GM12878 (cell line): ENCODE data around the gene ADIPOQ. TPM values are rescaled to one million over a fixed set of nuclear protein-coding genes. Genes with fewer than 3 reads are reported as not detected.

Experiments
- ATAC-seq: fragments of 200-7000 bp; cut with Tn5 transposase; 3 replicates; pipeline ENCODE4 v1.9.1; 2020; ENCODE audit warnings: mild to moderate bottlenecking, moderate library complexity
- BruUV-seq: library from RNA; stranded (reverse); fragments of 400-500 nt; replicated peaks from 2 replicates; lab custom pipeline; 2021; lab: Mats Ljungman, UMichigan
- CTCF ChIA-PET: fragments of 300-600 bp; sonication (Branson Sonifier 250); formaldehyde crosslinking; extraction: SDS; loops from one replicate; lab custom pipeline; 2021; ENCODE audit warnings: inconsistent platforms; lab: Yijun Ruan, JAX
- POLR2A ChIA-PET: fragments of 350-600 bp; formaldehyde crosslinking; extraction: SDS; loops from one replicate; lab custom pipeline; 2021; ENCODE audit warnings: inconsistent platforms; lab: Charles Lee
- RAD21 ChIA-PET: fragments of 300-600 bp; sonication (Branson Sonifier 250); formaldehyde crosslinking; loops from one replicate; lab custom pipeline; 2023; ENCODE audit warnings: antibody characterized with exemption; ENCODE audit not compliant: unreplicated experiment; lab: Charles Lee
- SMC1A ChIA-PET: fragments of 300-600 bp; sonication (Branson Sonifier 250); formaldehyde crosslinking; loops from one replicate; lab custom pipeline; 2023; ENCODE audit not compliant: unreplicated experiment, uncharacterized antibody; lab: Charles Lee
- DNase-seq: peaks from one replicate; pipeline ENCODE4 v3.0.0-alpha.2; 2011; ENCODE audit warnings: low read depth, low spot score
- FAIRE-seq: peaks from 3 replicates; lab custom pipeline; 2011; peaks lifted over from hg19 to GRCh38; lab: Jason Lieb, UNC
- H2AFZ ChIP-seq: 2 replicates; pipeline ENCODE4 v1.6.0; 2011; ENCODE audit warnings: low read depth, low read length, control low read depth; ENCODE audit not compliant: control insufficient read depth
- H3K27ac ChIP-seq: 2 replicates; pipeline ENCODE4 v1.5.1; 2011; ENCODE audit warnings: control low read depth; ENCODE audit not compliant: control insufficient read depth, insufficient read depth
- H3K27me3 ChIP-seq, 2 experiments: replicated peaks in 1 of 2; 2 replicates each; pipeline versions ENCODE4 v1.6.0 to v1.6.1; 2011; ENCODE audit warnings: low read length in 1 of 2; ENCODE audit not compliant: control insufficient read depth in 2 of 2, insufficient read depth in 2 of 2
- H3K36me3 ChIP-seq, 2 experiments: 2 replicates each; pipeline ENCODE4 v1.5.1; 2011; ENCODE audit warnings: low read length in 1 of 2; ENCODE audit not compliant: control insufficient read depth in 2 of 2, insufficient read depth in 2 of 2
- H3K4me1 ChIP-seq: 2 replicates; pipeline ENCODE4 v1.6.1; 2011; ENCODE audit warnings: mild to moderate bottlenecking, low read length, moderate library complexity, mixed read lengths; ENCODE audit not compliant: control insufficient read depth, insufficient read depth
- H3K4me2 ChIP-seq: 2 replicates; pipeline ENCODE4 v1.6.0; 2011; ENCODE audit warnings: control low read depth; ENCODE audit not compliant: control insufficient read depth, insufficient read depth
- H3K4me3 ChIP-seq: fragments of 200-600 bp; sonication (generic); 2 replicates; pipeline ENCODE4 v1.5.1; 2016
- H3K79me2 ChIP-seq: 2 replicates; pipeline ENCODE4 v1.6.0; 2011; ENCODE audit warnings: low read length; ENCODE audit not compliant: control insufficient read depth, insufficient read depth
- H3K9ac ChIP-seq: 2 replicates; pipeline ENCODE4 v1.8.0; 2011; ENCODE audit warnings: low read length, control low read depth, mixed read lengths; ENCODE audit not compliant: control insufficient read depth, insufficient read depth
- H3K9me3 ChIP-seq: replicated peaks from 3 replicates; pipeline ENCODE4 v1.5.1; 2011; ENCODE audit warnings: mild to moderate bottlenecking, low read length; ENCODE audit not compliant: control insufficient read depth, insufficient read depth
- H4K20me1 ChIP-seq: 2 replicates; pipeline ENCODE4 v1.6.0; 2011; ENCODE audit not compliant: control insufficient read depth, insufficient read depth
- CBFB ChIP-seq: IDR thresholded peaks from 2 replicates; pipeline ENCODE4 v1.6.1; 2016; ENCODE audit warnings: antibody characterized with exemption, low read depth
- CHD4 ChIP-seq: fragments of 200-600 bp; sonication (generic); IDR thresholded peaks from 2 replicates; pipeline ENCODE4 v1.6.1; 2016; ENCODE audit warnings: mild to moderate bottlenecking
- DPF2 ChIP-seq: fragments of 450-650 bp; IDR thresholded peaks from 2 replicates; pipeline ENCODE4 v1.6.1; 2017; ENCODE audit warnings: mild to moderate bottlenecking
- GATAD2B ChIP-seq: fragments of 450-650 bp; conservative IDR thresholded peaks from 2 replicates; pipeline ENCODE4 v1.6.1; 2017; ENCODE audit warnings: low read depth, mild to moderate bottlenecking, moderate library complexity
- IRF3 ChIP-seq: fragments of 450-650 bp; IDR thresholded peaks from 2 replicates; pipeline ENCODE4 v1.6.1; 2014; ENCODE audit warnings: mild to moderate bottlenecking
- KAT2A ChIP-seq: conservative IDR thresholded peaks from 2 replicates; pipeline ENCODE4 v1.6.1; 2011; ENCODE audit warnings: low read depth, low read length; ENCODE audit not compliant: control insufficient read depth
- NBN ChIP-seq: fragments of 450-650 bp; IDR thresholded peaks from 2 replicates; pipeline ENCODE4 v1.6.1; 2016
- PAX5 ChIP-seq: IDR thresholded peaks from 2 replicates; pipeline ENCODE4 v1.6.1; 2011; ENCODE audit warnings: low read depth, low read length, borderline replicate concordance
- SPI1 ChIP-seq: IDR thresholded peaks from 2 replicates; pipeline ENCODE4 v1.6.1; 2011; ENCODE audit warnings: low read depth, mild to moderate bottlenecking, low read length, moderate library complexity, borderline replicate concordance; ENCODE audit not compliant: insufficient read depth
- WGBS: methylation state at CpG from one replicate; pipeline ENCODE4 v1.1.6; 2016; ENCODE audit warnings: low lambda C conversion rate; ENCODE audit not compliant: insufficient replicate concordance, insufficient coverage; ENCODE audit errors: missing lambda C conversion rate; 5-methylcytosine and 5-hydroxymethylcytosine counted together
- in situ Hi-C: fragments of 300-500 bp; cut with MboI; formaldehyde crosslinking; loops from 9 replicates; pipeline ENCODE4 v1.14.3; 2018; ENCODE audit warnings: mixed read lengths
- intact Hi-C: fragments of 100-400 bp; cut with micrococcal nuclease; formaldehyde crosslinking; loops from one replicate; pipeline ENCODE4 v1.14.2; 2022; ENCODE audit not compliant: unreplicated experiment
- polyA plus RNA-seq, 11 experiments: library from polyadenylated mRNA; depleted of rRNA in 4 of 11; unstranded in 6 of 11; stranded (reverse) in 5 of 11; fragments of >200 nt; fragmentation: Nextera tagmentation in 4 of 11; fragmentation: Illumina TruSeq in 1 of 11; extraction: Ambion mirVana in 4 of 11; extraction: Trizol in 1 of 11; gene quantifications; 1 replicate in 1 of 11; 2 replicates in 10 of 11; pipeline versions ENCODE4 v1.2.1 to v1.2.3, GENCODE V29; 2011 to 2016; ENCODE audit warnings: inconsistent platforms in 2 of 11, missing spikeins in 2 of 11, low read depth in 1 of 11
- total RNA-seq, 4 experiments: library from RNA; depleted of rRNA in 3 of 4; stranded (reverse); fragments of >200 nt in 3 of 4; fragmentation: Illumina TruSeq in 1 of 4; extraction: Trizol in 1 of 4; gene quantifications; 2 replicates each; pipeline versions ENCODE4 v1.2.1 to v1.2.3, GENCODE V29; 2013 to 2021
- TF ChIP-seq, protein P1 (sequence below): IDR thresholded peaks from 2 replicates; pipeline ENCODE4 v1.6.1; 2012; ENCODE audit warnings: improper control_type of control experiment, low read depth, low read length; ENCODE audit not compliant: insufficient replicate concordance

The ADIPOQ gene
- total and polyA plus RNA-seq, 10 of the 15 experiments (the other 5 are each of a cell fraction or from before 2014, with no cell fraction given) = not detected

- Histone ChIP-seq H3K4me1 (peaks cover 14% of the 10 kb centered on the region), H3K27me3 (no peaks in the 10 kb centered on the region), H4K20me1 (no peaks in the 10 kb centered on the region), H3K4me3 (peak overlapping the region; percentile 78), H3K27ac (peak overlapping the region; percentile 74; the same call in 1 of the 2 replicates), H3K9ac (peak overlapping the region; percentile 93; the same call in 1 of the 2 replicates), H2AFZ (peak overlapping the region; percentile 88), H3K9me3 (no peaks in the 10 kb centered on the region), H3K36me3 (no peaks in the 10 kb centered on the region; a peak in 1 of 4 replicates), H3K79me2 (peaks cover 29% of the 10 kb centered on the region), H3K4me2 (peak overlapping the region; percentile 91)
- DNase-seq (no peak), FAIRE-seq (no peak), ATAC-seq (peak; percentile 6; the same call in 1 of the 3 replicates)
- CTCF ChIA-PET = interaction anchor here (0.7 to 1.5 kb wide), 3 partner anchors 14 to 358 kb away, joined by 4 to 7 read pairs (median 6); no protein-coding TSS in a partner anchor
- 0% methylated on average over 5 of the region's 5 CpGs for WGBS
- RAD21 ChIA-PET = interaction anchor here (1.6 kb wide), 1 partner anchor 23 kb away, joined by 3 read pairs; no protein-coding TSS in a partner anchor
- in situ Hi-C loops = no loop called here
- intact Hi-C loops = no loop called here
- SMC1A ChIA-PET = interaction anchor here (0.7 to 3.8 kb wide), 2 partner anchors 14 to 24 kb away, joined by 4 to 17 read pairs; partner anchors contain the start of gene EIF4A2
- TF ChIP-seq SPI1 = 0 out of 2 replicates have a peak, but pooled peaks have one; percentile 13
- no peak for TF ChIP-seq DPF2
- BruUV-seq = no TSS peak
- POLR2A ChIA-PET = interaction anchor here (1.0 to 2.6 kb wide), 2 partner anchors 17 to 23 kb away, joined by 5 to 24 read pairs; partner anchors contain the start of gene EIF4A2
These were observed 35.3 kb upstream of the ADIPOQ start for GRCh38 chr3:186807231-186807630.

DNA sequence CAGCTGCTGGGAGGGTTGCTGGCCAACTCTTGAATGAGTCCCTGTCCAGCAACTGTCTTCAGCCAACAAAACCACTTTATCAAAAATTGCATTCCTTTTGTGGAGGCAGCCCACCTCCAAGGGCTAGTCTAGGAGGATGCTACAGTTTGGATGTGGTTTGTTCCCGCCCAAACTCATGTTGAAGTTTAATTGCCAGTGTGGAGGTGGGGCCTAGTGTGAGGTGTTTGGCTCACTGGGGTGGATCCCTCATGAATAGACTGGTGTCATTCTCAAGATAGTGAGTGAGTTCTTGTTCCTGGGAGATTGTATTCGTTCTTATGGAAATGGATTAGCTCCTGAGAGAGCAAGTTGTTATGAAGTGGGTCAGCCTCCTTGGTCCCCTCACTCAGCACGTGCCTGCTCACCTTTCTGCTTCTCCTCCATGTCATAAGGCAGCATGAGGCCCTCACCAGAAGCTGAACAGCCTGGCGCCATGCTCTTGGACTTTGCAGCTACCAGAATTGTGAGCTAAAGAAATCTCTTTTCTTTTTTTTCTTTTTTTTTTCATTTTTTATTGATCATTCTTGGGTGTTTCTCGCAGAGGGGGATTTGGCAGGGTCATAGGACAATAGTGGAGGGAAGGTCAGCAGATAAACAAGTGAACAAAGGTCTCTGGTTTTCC is 32.0 kb upstream of the ADIPOQ start:
- in situ Hi-C loops = no loop called here
- Histone ChIP-seq H3K27ac (no peak overlapping the region), H3K9ac (no peak overlapping the region), H3K79me2 (peaks cover 16% of the 10 kb centered on the region), H3K4me2 (no peak overlapping the region), H4K20me1 (no peaks in the 10 kb centered on the region), H3K36me3 (no peaks in the 10 kb centered on the region), H3K27me3 (no peaks in the 10 kb centered on the region), H3K4me1 (peaks cover 6% of the 10 kb centered on the region), H2AFZ (no peak overlapping the region), H3K4me3 (no peak overlapping the region), H3K9me3 (no peaks in the 10 kb centered on the region)
- DNase-seq (no peak), ATAC-seq (no peak), FAIRE-seq (no peak)
- CTCF ChIA-PET = no interaction called here
- SMC1A ChIA-PET = no interaction called here
- intact Hi-C loops = no loop called here
- POLR2A ChIA-PET = no interaction called here
- RAD21 ChIA-PET = no interaction called here
- BruUV-seq = no TSS peak
- 43% methylated on average over 4 of the region's 5 CpGs for WGBS
- TF ChIP-seq KAT2A = no peak
- TF ChIP-seq, protein P1, sequence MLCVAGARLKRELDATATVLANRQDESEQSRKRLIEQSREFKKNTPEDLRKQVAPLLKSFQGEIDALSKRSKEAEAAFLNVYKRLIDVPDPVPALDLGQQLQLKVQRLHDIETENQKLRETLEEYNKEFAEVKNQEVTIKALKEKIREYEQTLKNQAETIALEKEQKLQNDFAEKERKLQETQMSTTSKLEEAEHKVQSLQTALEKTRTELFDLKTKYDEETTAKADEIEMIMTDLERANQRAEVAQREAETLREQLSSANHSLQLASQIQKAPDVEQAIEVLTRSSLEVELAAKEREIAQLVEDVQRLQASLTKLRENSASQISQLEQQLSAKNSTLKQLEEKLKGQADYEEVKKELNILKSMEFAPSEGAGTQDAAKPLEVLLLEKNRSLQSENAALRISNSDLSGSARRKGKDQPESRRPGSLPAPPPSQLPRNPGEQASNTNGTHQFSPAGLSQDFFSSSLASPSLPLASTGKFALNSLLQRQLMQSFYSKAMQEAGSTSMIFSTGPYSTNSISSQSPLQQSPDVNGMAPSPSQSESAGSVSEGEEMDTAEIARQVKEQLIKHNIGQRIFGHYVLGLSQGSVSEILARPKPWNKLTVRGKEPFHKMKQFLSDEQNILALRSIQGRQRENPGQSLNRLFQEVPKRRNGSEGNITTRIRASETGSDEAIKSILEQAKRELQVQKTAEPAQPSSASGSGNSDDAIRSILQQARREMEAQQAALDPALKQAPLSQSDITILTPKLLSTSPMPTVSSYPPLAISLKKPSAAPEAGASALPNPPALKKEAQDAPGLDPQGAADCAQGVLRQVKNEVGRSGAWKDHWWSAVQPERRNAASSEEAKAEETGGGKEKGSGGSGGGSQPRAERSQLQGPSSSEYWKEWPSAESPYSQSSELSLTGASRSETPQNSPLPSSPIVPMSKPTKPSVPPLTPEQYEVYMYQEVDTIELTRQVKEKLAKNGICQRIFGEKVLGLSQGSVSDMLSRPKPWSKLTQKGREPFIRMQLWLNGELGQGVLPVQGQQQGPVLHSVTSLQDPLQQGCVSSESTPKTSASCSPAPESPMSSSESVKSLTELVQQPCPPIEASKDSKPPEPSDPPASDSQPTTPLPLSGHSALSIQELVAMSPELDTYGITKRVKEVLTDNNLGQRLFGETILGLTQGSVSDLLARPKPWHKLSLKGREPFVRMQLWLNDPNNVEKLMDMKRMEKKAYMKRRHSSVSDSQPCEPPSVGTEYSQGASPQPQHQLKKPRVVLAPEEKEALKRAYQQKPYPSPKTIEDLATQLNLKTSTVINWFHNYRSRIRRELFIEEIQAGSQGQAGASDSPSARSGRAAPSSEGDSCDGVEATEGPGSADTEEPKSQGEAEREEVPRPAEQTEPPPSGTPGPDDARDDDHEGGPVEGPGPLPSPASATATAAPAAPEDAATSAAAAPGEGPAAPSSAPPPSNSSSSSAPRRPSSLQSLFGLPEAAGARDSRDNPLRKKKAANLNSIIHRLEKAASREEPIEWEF = no peak
- TF ChIP-seq CBFB = no peak
- no peak for TF ChIP-seq IRF3
- TF ChIP-seq PAX5 = no peak
- no peak for TF ChIP-seq GATAD2B
- TF ChIP-seq CHD4 = no peak
- no peak for TF ChIP-seq NBN
